Measurements from ENCODE around the gene PCARE. TPM values are rescaled to one million over a fixed set of nuclear protein-coding genes. Genes with fewer than 3 reads are reported as not detected.

PCARE gene
- total RNA-seq, 2 donors from 2014 or later = 0.09 TPM; not detected in 1

GRCh38 chr2:29064346-29064715 is 10.0 kb downstream of the PCARE start:
- H3K27ac Mint-ChIP-seq = no peak overlapping the region
- DNase-seq = no peak
- no peak for TF ChIP-seq CTCF (conservative IDR thresholded peaks at IDR 0.05)
- Histone ChIP-seq H3K9ac (ENCODE audit: extremely low read depth, low read length, poor library complexity, severe bottlenecking) (no peak overlapping the region), H3K4me3 (ENCODE audit: low read length) (no peak overlapping the region), H3K36me3 (ENCODE audit: control insufficient read depth, insufficient read depth, low read length) (no peaks in the 10 kb centered on the region), H3K27ac (ENCODE audit: low read depth, low read length) (no peak overlapping the region), H3K9me3 (ENCODE audit: control insufficient read depth, low read length) (no peaks in the 10 kb centered on the region), H3K4me1 (ENCODE audit: control insufficient read depth, insufficient read depth, low read length) (peaks cover 3% of the 10 kb centered on the region), H3K27me3 (ENCODE audit: control insufficient read depth, insufficient read depth, low read length, poor library complexity, severe bottlenecking) (no peaks in the 10 kb centered on the region)
- H3K27me3 Mint-ChIP-seq (ENCODE audit: insufficient read depth) = peaks cover 2% of the 10 kb centered on the region
- peaks cover 28% of the 10 kb centered on the region for H3K4me1 Mint-ChIP-seq
- WGBS, 2 experiments (ENCODE audit: insufficient coverage in 1 of 2, insufficient read length in 1 of 2) = 91 to 100% methylated on average over 2 to 4 of the region's 4 CpGs
- H3K4me3 Mint-ChIP-seq = no peak overlapping the region
- no peaks in the 10 kb centered on the region for H3K9me3 Mint-ChIP-seq
- no peaks in the 10 kb centered on the region for H3K36me3 Mint-ChIP-seq (ENCODE audit: low read depth)

GRCh38 chr2:29063646-29064345 is 10.5 kb downstream of the PCARE start:
- Mint-ChIP-seq H3K4me3 (no peak overlapping the region), H3K36me3 (ENCODE audit: low read depth) (no peaks in the 10 kb centered on the region), H3K4me1 (peaks cover 28% of the 10 kb centered on the region), H3K27me3 (ENCODE audit: insufficient read depth) (peaks cover 2% of the 10 kb centered on the region), H3K9me3 (no peaks in the 10 kb centered on the region), H3K27ac (no peak overlapping the region)
- Histone ChIP-seq H3K9me3 (ENCODE audit: control insufficient read depth, low read length) (no peaks in the 10 kb centered on the region), H3K36me3 (ENCODE audit: control insufficient read depth, insufficient read depth, low read length) (no peaks in the 10 kb centered on the region), H3K4me3 (ENCODE audit: low read length) (no peak overlapping the region), H3K27me3 (ENCODE audit: control insufficient read depth, insufficient read depth, low read length, poor library complexity, severe bottlenecking) (no peaks in the 10 kb centered on the region), H3K4me1 (ENCODE audit: control insufficient read depth, insufficient read depth, low read length) (peaks cover 3% of the 10 kb centered on the region), H3K27ac (ENCODE audit: low read depth, low read length) (peak overlapping the region; percentile 6), H3K9ac (ENCODE audit: extremely low read depth, low read length, poor library complexity, severe bottlenecking) (no peak overlapping the region)
- TF ChIP-seq CTCF (conservative IDR thresholded peaks at IDR 0.05) = no peak
- 90 to 92% methylated on average over 15 to 20 of the region's 20 CpGs for WGBS, 2 experiments (ENCODE audit: insufficient coverage in 1 of 2, insufficient read length in 1 of 2)
- DNase-seq = no peak

GRCh38 chr2:29063056-29063455 is 11.3 kb downstream of the PCARE start:
- no peaks in the 10 kb centered on the region for H3K36me3 ChIP-seq (ENCODE audit: control insufficient read depth, insufficient read depth, low read length)
- H3K27ac ChIP-seq (ENCODE audit: low read depth, low read length) = no peak overlapping the region
- DNase-seq = no peak
- H3K9ac ChIP-seq (ENCODE audit: extremely low read depth, low read length, poor library complexity, severe bottlenecking) = no peak overlapping the region
- peaks cover 33% of the 10 kb centered on the region for H3K4me1 Mint-ChIP-seq
- H3K9me3 Mint-ChIP-seq = no peaks in the 10 kb centered on the region
- H3K4me3 Mint-ChIP-seq = no peak overlapping the region
- no peak overlapping the region for H3K27ac Mint-ChIP-seq
- no peaks in the 10 kb centered on the region for H3K9me3 ChIP-seq (ENCODE audit: control insufficient read depth, low read length)
- no peaks in the 10 kb centered on the region for H3K36me3 Mint-ChIP-seq (ENCODE audit: low read depth)
- WGBS, 2 experiments (ENCODE audit: insufficient coverage in 1 of 2, insufficient read length in 1 of 2) = 93 to 94% methylated on average over 6 of the region's 6 CpGs
- H3K27me3 Mint-ChIP-seq (ENCODE audit: insufficient read depth) = peaks cover 2% of the 10 kb centered on the region
- TF ChIP-seq CTCF (conservative IDR thresholded peaks at IDR 0.05) = no peak
- H3K4me1 ChIP-seq (ENCODE audit: control insufficient read depth, insufficient read depth, low read length) = peaks cover 3% of the 10 kb centered on the region
- H3K27me3 ChIP-seq (ENCODE audit: control insufficient read depth, insufficient read depth, low read length, poor library complexity, severe bottlenecking) = no peaks in the 10 kb centered on the region
- H3K4me3 ChIP-seq (ENCODE audit: low read length) = no peak overlapping the region

Data from endodermal cell (in vitro differentiated cells).